MM.1S (cell line): Measurements from ENCODE around the gene KRT76.

Source experiments
- DNase-seq: peaks from one replicate; pipeline ENCODE4 v3.0.0-alpha.2; 2015
- H2AFZ ChIP-seq: fragments of 300-600 bp; sonication (generic); 2 replicates; pipeline ENCODE4 v1.6.0; 2016; ENCODE audit warnings: antibody characterized with exemption, low read length
- H3F3A ChIP-seq: fragments of 300-600 bp; sonication (generic); 2 replicates; pipeline ENCODE4 v1.6.1; 2016; ENCODE audit warnings: mild to moderate bottlenecking, antibody characterized with exemption, low read length, moderate library complexity, mixed read lengths; ENCODE audit not compliant: insufficient read depth
- H3K27ac ChIP-seq: fragments of 300-600 bp; sonication (generic); 2 replicates; pipeline ENCODE4 v1.5.1; 2016; ENCODE audit warnings: mild to moderate bottlenecking, low read length
- H3K27me3 ChIP-seq: fragments of 300-600 bp; sonication (generic); replicated peaks from 2 replicates; pipeline ENCODE4 v1.6.0; 2016; ENCODE audit warnings: low read length; ENCODE audit not compliant: insufficient read depth
- H3K36me3 ChIP-seq: fragments of 300-600 bp; sonication (generic); replicated peaks from 2 replicates; pipeline ENCODE4 v1.6.1; 2016; ENCODE audit warnings: mild to moderate bottlenecking, low read length, mixed read lengths; ENCODE audit not compliant: insufficient read depth
- H3K4me1 ChIP-seq: fragments of 300-600 bp; sonication (generic); 2 replicates; pipeline ENCODE4 v1.6.1; 2016; ENCODE audit warnings: low read length, mixed read lengths
- H3K4me2 ChIP-seq: fragments of 300-600 bp; sonication (generic); 2 replicates; pipeline ENCODE4 v1.6.0; 2016; ENCODE audit warnings: low read depth, low read length
- H3K4me3 ChIP-seq: fragments of 300-600 bp; sonication (generic); 2 replicates; pipeline ENCODE4 v1.5.1; 2016; ENCODE audit warnings: low read length, mixed read lengths
- H3K79me2 ChIP-seq: fragments of 300-600 bp; sonication (generic); 2 replicates; pipeline ENCODE4 v1.6.1; 2016; ENCODE audit warnings: mixed run types, low read length, mixed read lengths
- H3K9ac ChIP-seq: fragments of 300-600 bp; sonication (generic); 2 replicates; pipeline ENCODE4 v1.6.1; 2016; ENCODE audit warnings: low read length, mixed read lengths
- H3K9me2 ChIP-seq: fragments of 300-600 bp; sonication (generic); replicated peaks from 2 replicates; pipeline ENCODE4 v1.6.1; 2016; ENCODE audit warnings: mild to moderate bottlenecking, low read length, mixed read lengths; ENCODE audit not compliant: insufficient read depth
- H3K9me3 ChIP-seq: fragments of 300-600 bp; sonication (generic); replicated peaks from 2 replicates; pipeline ENCODE4 v1.6.1; 2016; ENCODE audit warnings: mild to moderate bottlenecking, low read length, mixed read lengths; ENCODE audit not compliant: insufficient read depth
- H4K20me1 ChIP-seq: fragments of 300-600 bp; sonication (generic); 2 replicates; pipeline ENCODE4 v1.6.1; 2016; ENCODE audit warnings: mild to moderate bottlenecking, low read length, moderate library complexity, mixed read lengths; ENCODE audit not compliant: insufficient read depth
- EZH2 ChIP-seq: fragments of 300-600 bp; sonication (generic); optimal IDR thresholded peaks from 2 replicates; pipeline ENCODE3; 2017; ENCODE audit warnings: low read depth, mild to moderate bottlenecking, antibody characterized with exemption, low read length, mixed read lengths
- EZH2phosphoT487 ChIP-seq: fragments of 300-600 bp; sonication (generic); IDR thresholded peaks from 2 replicates; pipeline ENCODE4 v1.6.1; 2018; ENCODE audit warnings: antibody characterized with exemption, low read length
- TF ChIP-seq, protein P1 (sequence below): fragments of 300-600 bp; sonication (generic); IDR thresholded peaks from 2 replicates; pipeline ENCODE4 v1.5.1; 2016; ENCODE audit warnings: antibody characterized with exemption, low read length, mixed read lengths

The KRT76 gene

DNA sequence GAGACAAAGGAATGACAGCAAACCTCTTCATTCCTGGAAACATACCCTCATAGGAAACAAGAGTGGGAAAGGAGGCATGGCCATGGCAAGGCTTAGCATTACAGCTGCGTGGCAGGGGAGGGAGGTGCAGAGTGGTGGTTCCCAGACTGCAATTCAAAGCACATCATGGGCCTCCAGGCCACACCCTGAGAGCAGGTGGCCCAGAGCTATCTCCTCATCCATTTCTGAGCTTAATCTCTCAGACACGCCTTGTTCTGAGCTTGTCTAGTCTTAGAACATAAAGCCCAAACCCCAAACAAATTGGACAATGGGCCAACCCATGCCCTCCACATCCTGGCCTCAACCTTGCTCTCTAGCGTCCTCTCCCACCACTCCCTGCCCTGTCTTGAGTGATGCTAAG, 24.6 kb upstream of the KRT76 start:
- Histone ChIP-seq H3K4me1 (no peaks in the 10 kb centered on the region), H3K4me3 (no peak overlapping the region), H2AFZ (no peak overlapping the region), H3K9ac (no peak overlapping the region), H3K27me3 (peaks cover 51% of the 10 kb centered on the region), H3F3A (no peaks in the 10 kb centered on the region), H3K79me2 (no peaks in the 10 kb centered on the region), H3K36me3 (no peaks in the 10 kb centered on the region), H3K9me2 (no peaks in the 10 kb centered on the region), H3K9me3 (no peaks in the 10 kb centered on the region), H3K27ac (no peak overlapping the region), H4K20me1 (no peaks in the 10 kb centered on the region), H3K4me2 (no peak overlapping the region)
- DNase-seq: no peak
- TF ChIP-seq EZH2 (no peak), EZH2phosphoT487 (no peak)
- TF ChIP-seq, protein P1, sequence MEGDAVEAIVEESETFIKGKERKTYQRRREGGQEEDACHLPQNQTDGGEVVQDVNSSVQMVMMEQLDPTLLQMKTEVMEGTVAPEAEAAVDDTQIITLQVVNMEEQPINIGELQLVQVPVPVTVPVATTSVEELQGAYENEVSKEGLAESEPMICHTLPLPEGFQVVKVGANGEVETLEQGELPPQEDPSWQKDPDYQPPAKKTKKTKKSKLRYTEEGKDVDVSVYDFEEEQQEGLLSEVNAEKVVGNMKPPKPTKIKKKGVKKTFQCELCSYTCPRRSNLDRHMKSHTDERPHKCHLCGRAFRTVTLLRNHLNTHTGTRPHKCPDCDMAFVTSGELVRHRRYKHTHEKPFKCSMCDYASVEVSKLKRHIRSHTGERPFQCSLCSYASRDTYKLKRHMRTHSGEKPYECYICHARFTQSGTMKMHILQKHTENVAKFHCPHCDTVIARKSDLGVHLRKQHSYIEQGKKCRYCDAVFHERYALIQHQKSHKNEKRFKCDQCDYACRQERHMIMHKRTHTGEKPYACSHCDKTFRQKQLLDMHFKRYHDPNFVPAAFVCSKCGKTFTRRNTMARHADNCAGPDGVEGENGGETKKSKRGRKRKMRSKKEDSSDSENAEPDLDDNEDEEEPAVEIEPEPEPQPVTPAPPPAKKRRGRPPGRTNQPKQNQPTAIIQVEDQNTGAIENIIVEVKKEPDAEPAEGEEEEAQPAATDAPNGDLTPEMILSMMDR: no peak

GRCh38 chr12:52800259-52800917, 23.2 kb upstream of the KRT76 start:
- H3K9ac ChIP-seq: no peak overlapping the region
- DNase-seq: no peak
- H3K4me2 ChIP-seq: no peak overlapping the region
- H3F3A ChIP-seq: no peaks in the 10 kb centered on the region
- no peaks in the 10 kb centered on the region for H3K9me2 ChIP-seq
- H4K20me1 ChIP-seq: no peaks in the 10 kb centered on the region
- no peak overlapping the region for H2AFZ ChIP-seq
- no peak overlapping the region for H3K4me3 ChIP-seq
- H3K79me2 ChIP-seq: no peaks in the 10 kb centered on the region
- H3K9me3 ChIP-seq: no peaks in the 10 kb centered on the region
- H3K4me1 ChIP-seq: no peaks in the 10 kb centered on the region
- TF ChIP-seq, protein P1: no peak
- TF ChIP-seq EZH2phosphoT487 (no peak), EZH2 (no peak)
- no peak overlapping the region for H3K27ac ChIP-seq
- H3K36me3 ChIP-seq: no peaks in the 10 kb centered on the region
- peaks cover 52% of the 10 kb centered on the region for H3K27me3 ChIP-seq

DNA sequence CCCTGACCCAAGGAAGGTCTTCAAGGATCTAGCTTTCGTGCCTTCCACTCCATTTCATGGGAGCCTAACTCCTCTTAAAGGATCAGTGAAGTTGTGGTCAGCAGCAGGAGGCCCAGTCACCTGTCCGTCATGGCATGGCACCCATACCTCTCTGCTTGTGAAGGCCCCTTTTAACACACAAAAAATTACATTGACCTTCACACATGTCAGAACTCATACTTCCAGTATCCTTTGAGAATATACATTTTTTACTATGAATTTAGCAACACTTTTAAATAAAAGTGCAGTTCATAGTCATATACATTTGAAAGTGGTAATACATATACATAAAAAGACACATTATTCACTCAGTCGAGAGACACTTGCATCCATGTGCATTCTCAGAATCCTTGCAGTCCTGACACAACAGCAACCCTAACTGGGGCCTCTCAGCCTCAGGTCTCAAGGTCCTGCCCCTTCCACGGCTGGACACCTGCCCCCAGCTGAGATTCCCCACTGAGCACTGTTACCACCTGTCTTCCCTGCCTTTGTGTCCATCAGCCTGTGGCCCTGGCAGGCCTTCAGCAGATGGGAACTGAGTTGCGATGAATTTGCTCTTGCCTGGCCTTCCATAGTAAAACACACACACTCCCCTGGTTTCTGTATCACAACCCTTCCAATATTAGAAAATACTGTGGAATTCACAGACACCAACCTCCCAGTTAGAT, 22.5 kb upstream of the KRT76 start:
- no peak overlapping the region for H3K9ac ChIP-seq
- no peaks in the 10 kb centered on the region for H3K79me2 ChIP-seq
- no peaks in the 10 kb centered on the region for H4K20me1 ChIP-seq
- H3K4me2 ChIP-seq: no peak overlapping the region
- H3K4me1 ChIP-seq: no peaks in the 10 kb centered on the region
- H3K27ac ChIP-seq: no peak overlapping the region
- peaks cover 55% of the 10 kb centered on the region for H3K27me3 ChIP-seq
- H3K36me3 ChIP-seq: no peaks in the 10 kb centered on the region
- no peaks in the 10 kb centered on the region for H3F3A ChIP-seq
- no peak for DNase-seq
- no peaks in the 10 kb centered on the region for H3K9me3 ChIP-seq
- no peak overlapping the region for H2AFZ ChIP-seq
- no peak overlapping the region for H3K4me3 ChIP-seq
- no peaks in the 10 kb centered on the region for H3K9me2 ChIP-seq
- TF ChIP-seq EZH2 (no peak), EZH2phosphoT487 (no peak)
- TF ChIP-seq, protein P1: no peak
